ENCODE results near the gene UGT2A3.
"Not testable (repeated sequence)": the region's sequence is repeated elsewhere in the genome, so short reads cannot be mapped to it uniquely, and the experiment has no call there.

Gene UGT2A3

DNA sequence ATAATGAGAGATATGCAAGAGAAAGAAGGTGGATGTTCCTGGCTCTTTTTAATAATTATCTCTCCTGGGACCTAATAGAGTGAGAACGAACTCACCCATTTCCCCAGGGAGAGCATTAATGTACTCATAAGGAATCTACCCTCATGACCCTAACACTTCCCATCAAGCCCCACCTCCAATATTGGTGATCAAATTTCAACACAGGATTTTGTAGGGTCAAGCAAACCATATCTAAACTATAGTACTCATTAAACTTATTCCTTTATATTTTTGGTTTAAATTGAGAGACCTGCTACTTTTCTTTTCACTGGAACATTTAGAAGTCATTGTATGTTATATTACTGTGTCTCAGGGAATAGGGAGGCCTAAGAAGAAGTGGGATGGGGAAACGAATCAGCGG lies 2.6 kb downstream of the UGT2A3 start:
- TF ChIP-seq, protein P1, sequence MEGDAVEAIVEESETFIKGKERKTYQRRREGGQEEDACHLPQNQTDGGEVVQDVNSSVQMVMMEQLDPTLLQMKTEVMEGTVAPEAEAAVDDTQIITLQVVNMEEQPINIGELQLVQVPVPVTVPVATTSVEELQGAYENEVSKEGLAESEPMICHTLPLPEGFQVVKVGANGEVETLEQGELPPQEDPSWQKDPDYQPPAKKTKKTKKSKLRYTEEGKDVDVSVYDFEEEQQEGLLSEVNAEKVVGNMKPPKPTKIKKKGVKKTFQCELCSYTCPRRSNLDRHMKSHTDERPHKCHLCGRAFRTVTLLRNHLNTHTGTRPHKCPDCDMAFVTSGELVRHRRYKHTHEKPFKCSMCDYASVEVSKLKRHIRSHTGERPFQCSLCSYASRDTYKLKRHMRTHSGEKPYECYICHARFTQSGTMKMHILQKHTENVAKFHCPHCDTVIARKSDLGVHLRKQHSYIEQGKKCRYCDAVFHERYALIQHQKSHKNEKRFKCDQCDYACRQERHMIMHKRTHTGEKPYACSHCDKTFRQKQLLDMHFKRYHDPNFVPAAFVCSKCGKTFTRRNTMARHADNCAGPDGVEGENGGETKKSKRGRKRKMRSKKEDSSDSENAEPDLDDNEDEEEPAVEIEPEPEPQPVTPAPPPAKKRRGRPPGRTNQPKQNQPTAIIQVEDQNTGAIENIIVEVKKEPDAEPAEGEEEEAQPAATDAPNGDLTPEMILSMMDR (IDR thresholded peaks at IDR 0.05; ENCODE audit: low read length, missing control alignments), result no peak
- no peak overlapping the region for H3K4me3 ChIP-seq (replicated peaks; ENCODE audit: low read depth, low read length)
- no peak for DNase-seq (ENCODE audit: low read depth)

DNA sequence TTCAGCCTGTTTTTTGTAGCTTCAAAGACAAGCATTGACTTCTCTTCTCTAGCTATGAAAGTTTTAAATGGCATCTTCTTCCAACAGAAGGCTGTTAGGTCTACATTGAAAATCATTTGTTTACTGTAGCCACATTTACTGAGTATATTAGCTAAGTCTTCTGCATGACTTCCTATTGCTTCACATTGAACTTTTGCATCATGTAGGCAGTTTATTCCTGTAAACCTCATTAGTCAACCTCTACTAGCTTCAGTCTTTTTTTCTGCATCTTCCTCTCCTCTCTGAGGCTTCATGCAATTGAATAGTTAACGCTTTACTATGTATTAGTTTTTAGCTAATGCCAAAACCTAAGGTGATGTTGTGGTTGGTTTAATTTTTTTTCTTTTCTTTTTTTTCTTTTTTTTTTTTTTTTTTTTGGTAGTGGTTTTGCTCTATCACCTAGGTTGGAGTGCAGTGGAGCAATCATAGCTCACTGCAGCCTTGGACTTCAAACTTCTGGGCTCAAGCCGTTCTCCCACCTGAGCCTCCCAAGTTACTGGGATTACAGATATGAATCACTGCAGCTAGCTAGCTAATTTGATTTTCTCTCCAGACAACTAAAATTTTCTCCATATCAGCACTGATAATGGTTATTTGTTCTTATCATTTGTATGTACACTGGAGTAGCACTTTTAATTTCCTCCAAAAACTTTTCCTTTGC lies 3.4 kb downstream of the UGT2A3 start:
- H3K4me3 ChIP-seq (replicated peaks; ENCODE audit: low read depth, low read length), result no peak overlapping the region
- no peak for DNase-seq (ENCODE audit: low read depth)

DNA sequence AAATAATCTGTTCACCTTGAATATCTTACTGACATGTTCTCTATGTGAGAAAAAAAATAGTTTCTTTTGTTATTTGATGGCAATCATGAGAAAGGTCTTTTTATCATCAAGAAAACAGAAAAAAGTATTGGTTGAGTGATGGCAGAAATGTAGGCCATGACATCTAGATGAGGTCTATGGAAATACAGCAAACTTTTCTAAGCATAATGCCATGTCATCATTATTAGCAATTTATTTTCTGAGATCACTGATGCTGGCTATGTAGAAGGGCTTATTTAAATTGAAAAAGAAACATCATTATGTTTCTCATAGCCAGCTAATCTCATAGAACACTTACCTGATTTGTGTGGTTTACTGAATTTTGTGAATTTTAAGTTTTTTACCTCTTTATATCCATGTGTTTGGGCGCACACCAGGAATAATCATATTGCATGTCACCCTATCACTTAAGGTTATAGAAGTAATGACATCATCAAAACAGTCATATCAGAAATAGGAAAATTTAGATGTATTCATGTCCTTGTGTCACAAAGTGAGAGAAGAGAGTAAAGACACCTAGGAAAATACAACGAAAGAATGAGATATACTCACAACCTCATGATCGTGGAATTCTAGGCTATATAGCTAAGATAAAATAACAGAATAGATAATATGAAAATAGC lies 22.4 kb downstream of the UGT2A3 start:
- no peak for DNase-seq (ENCODE audit: low read depth)
- TF ChIP-seq, protein P1 (IDR thresholded peaks at IDR 0.05; ENCODE audit: low read length, missing control alignments), result no peak

More for the DNA sequence above, 3.4 kb downstream of the UGT2A3 start:
- TF ChIP-seq, protein P1 (IDR thresholded peaks at IDR 0.05; ENCODE audit: low read length, missing control alignments), result no peak

DNA sequence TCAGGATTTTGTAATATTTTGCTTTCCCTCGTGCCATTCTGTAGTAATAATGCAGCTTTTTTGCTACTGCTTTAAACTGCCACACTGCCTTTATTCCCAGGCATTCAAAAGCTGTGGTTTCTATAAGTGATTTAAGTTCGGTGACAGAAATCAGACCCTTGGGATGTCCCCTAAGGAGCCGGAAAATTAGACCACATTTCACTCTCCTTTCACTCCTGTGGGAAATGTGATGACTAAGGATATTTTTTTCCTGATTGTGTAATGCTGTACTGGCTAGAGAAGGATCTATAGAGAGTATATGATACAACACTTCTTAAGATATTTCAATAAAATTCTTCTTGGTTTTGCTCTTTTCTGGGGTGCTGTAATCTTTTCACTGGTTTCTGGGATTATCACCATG lies 24.4 kb downstream of the UGT2A3 start:
- no peak for DNase-seq (ENCODE audit: low read depth)
- TF ChIP-seq, protein P1 (IDR thresholded peaks at IDR 0.05; ENCODE audit: low read length, missing control alignments), result no peak

More for the DNA sequence above, 22.4 kb downstream of the UGT2A3 start:
- H3K4me3 ChIP-seq (replicated peaks; ENCODE audit: low read depth, low read length), result no peak overlapping the region

DNA sequence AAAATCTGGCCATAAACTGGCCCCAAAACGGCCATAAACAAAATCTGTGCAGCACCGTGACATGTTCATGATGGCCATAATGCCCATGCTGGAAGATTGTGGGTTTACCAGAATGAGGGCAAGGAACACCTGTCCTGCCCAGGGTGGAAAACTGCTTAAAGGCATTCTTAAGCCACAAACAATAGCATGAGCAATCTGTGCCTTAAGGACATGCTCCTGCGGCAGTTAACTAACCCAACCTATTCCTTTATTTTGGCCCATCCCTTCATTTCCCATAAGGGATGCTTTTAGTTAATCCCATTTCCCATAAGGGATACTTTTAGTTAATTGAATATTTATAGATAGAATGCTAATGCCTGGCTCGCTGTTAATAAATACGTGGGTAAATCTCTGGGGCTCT lies 29.4 kb downstream of the UGT2A3 start:
- not testable (repeated sequence) for DNase-seq (ENCODE audit: low read depth); H3K4me3 ChIP-seq (replicated peaks; ENCODE audit: low read depth, low read length)

More for the DNA sequence above, 24.4 kb downstream of the UGT2A3 start:
- no peak overlapping the region for H3K4me3 ChIP-seq (replicated peaks; ENCODE audit: low read depth, low read length)

DNA sequence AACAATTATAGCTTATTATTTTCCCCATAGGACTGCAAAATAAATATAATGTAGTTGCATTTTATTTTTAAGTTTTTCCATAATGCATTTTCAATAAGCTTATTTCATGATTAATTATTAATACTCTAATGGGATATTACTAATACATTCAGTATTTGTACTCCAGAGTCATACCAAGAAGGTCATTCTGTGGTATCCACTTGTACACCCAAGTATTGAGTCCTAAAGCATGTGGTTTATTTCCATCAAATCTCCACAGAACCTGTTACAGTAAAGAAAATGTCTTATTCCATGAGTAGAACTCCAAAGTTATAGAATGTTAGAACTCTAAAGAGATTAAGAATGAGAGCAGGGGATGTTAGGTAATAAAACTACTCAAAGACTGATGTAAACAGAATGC lies 30.6 kb downstream of the UGT2A3 start:
- DNase-seq (ENCODE audit: low read depth), result no peak
- TF ChIP-seq, protein P1 (IDR thresholded peaks at IDR 0.05; ENCODE audit: low read length, missing control alignments), result no peak
- H3K4me3 ChIP-seq (replicated peaks; ENCODE audit: low read depth, low read length), result no peak overlapping the region

DNA sequence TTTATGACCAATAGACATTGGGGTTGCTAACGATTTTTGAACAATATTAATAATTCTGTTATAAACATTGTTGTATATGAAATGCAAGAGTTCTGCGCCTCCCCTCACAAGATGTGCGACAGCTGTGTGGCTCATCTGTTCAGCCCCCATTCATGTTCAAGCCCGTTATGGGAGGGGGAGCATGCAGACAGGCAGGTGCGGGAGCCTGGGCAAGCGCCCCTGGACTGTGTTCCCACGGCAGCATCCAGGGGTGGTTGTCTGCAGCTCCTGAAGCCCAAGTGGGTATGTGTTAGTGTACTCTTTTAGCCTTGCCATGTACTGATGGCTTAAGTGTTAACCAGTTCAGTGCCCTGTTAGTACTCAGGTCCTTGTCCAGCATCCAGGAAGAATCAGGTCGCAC lies 34.6 kb downstream of the UGT2A3 start:
- no peak for DNase-seq (ENCODE audit: low read depth)
- no peak overlapping the region for H3K4me3 ChIP-seq (replicated peaks; ENCODE audit: low read depth, low read length)
- TF ChIP-seq, protein P1 (IDR thresholded peaks at IDR 0.05; ENCODE audit: low read length, missing control alignments), result no peak

Measured in fibroblast of pulmonary artery (primary cell).